A549 (cell line): ENCODE results near the gene MAP3K12.

Experiments
- BHLHE40 ChIP-seq: IDR thresholded peaks from 2 replicates; pipeline ENCODE4 v1.6.1; 2012; ENCODE audit warnings: low read depth, low read length, inconsistent platforms
- CHD4 ChIP-seq: fragments of 200-600 bp; sonication (generic); IDR thresholded peaks from 2 replicates; pipeline ENCODE4 v1.6.1; 2016; ENCODE audit warnings: antibody characterized with exemption, mild to moderate bottlenecking, borderline replicate concordance
- EP300 ChIP-seq, 2 experiments: fragments of >200 bp; sonication (Bioruptor Twin); formaldehyde crosslinking; IDR thresholded peaks; 2 replicates in 1 of 2; 3 replicates in 1 of 2; pipeline ENCODE4 v1.6.1; 2016 to 2017
- MYC ChIP-seq: IDR thresholded peaks from 2 replicates; pipeline ENCODE4 v1.6.1; 2012; ENCODE audit warnings: mild to moderate bottlenecking, inconsistent platforms, low read length, improper control_type of control experiment, borderline replicate concordance
- NFE2L2 ChIP-seq: fragments of 150-350 bp; conservative IDR thresholded peaks from 2 replicates; pipeline ENCODE4 v1.6.1; 2014; ENCODE audit warnings: low read length
- POLR2A ChIP-seq: IDR thresholded peaks from 2 replicates; pipeline ENCODE4 v1.6.1; 2012; ENCODE audit warnings: mild to moderate bottlenecking, low read length
- RAD21 ChIP-seq, 2 experiments: fragments of >200 bp in 1 of 2; sonication (Bioruptor Twin) in 1 of 2; formaldehyde crosslinking in 1 of 2; IDR thresholded peaks in 1 of 2; conservative IDR thresholded peaks in 1 of 2; 2 replicates in 1 of 2; 3 replicates in 1 of 2; pipeline ENCODE4 v1.6.1; 2012 to 2018; ENCODE audit warnings: inconsistent platforms in 1 of 2
- RFX5 ChIP-seq: fragments of 450-650 bp; IDR thresholded peaks from 2 replicates; pipeline ENCODE4 v1.7.1; 2014; ENCODE audit warnings: antibody characterized with exemption, mild to moderate bottlenecking, moderate library complexity
- TF ChIP-seq, protein P1 (sequence below): fragments of >200 bp; sonication (Bioruptor Twin); formaldehyde crosslinking; IDR thresholded peaks from 3 replicates; pipeline ENCODE4 v1.5.1; 2016
- TF ChIP-seq, protein P2 (sequence below): IDR thresholded peaks from 2 replicates; pipeline ENCODE4 v1.6.1; 2012
- TF ChIP-seq, protein P3 (sequence below): fragments of 450-650 bp; IDR thresholded peaks from 2 replicates; pipeline ENCODE4 v1.6.1; 2014; ENCODE audit warnings: antibody characterized with exemption
- TF ChIP-seq, protein P4 (sequence below): fragments of >200 bp; sonication (Bioruptor Twin); formaldehyde crosslinking; IDR thresholded peaks from 3 replicates; pipeline ENCODE4 v1.6.1; 2016

DNA sequence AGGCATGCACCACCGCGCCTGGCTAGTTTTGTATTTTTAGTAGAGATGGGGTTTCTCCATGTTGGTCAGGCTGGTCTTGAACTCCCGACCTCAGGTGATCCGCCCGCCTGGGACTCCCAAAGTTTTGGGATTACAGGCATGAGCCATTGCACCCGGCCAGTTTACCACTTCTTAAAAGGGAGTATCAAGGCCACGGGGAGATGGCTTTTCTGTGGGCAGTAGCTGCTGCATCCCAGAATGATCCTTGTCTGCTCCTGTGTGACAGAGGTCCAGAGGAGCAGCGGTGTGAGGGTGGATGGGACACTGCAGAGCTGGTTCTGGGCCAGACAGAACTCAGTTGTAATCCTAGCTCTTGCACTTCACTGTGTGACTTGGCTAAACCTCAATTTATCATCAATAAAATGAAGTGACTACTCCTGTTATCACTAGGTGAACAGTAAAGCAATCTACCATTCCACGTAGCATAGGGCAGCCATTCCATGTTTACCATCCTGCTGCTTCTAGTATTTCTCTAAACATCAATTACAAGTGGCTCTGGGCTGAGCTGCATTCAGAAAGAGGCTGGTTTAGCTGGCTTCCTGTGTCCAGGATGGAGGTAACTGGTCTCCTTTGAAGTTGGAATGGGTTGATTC lies 11.0 kb upstream of the MAP3K12 start:
- TF ChIP-seq, protein P1, sequence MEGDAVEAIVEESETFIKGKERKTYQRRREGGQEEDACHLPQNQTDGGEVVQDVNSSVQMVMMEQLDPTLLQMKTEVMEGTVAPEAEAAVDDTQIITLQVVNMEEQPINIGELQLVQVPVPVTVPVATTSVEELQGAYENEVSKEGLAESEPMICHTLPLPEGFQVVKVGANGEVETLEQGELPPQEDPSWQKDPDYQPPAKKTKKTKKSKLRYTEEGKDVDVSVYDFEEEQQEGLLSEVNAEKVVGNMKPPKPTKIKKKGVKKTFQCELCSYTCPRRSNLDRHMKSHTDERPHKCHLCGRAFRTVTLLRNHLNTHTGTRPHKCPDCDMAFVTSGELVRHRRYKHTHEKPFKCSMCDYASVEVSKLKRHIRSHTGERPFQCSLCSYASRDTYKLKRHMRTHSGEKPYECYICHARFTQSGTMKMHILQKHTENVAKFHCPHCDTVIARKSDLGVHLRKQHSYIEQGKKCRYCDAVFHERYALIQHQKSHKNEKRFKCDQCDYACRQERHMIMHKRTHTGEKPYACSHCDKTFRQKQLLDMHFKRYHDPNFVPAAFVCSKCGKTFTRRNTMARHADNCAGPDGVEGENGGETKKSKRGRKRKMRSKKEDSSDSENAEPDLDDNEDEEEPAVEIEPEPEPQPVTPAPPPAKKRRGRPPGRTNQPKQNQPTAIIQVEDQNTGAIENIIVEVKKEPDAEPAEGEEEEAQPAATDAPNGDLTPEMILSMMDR = no peak
- TF ChIP-seq RAD21 (conservative IDR thresholded peaks at IDR 0.05 in 1 of 2, IDR thresholded peaks at IDR 0.05 in 1 of 2) (no peak), POLR2A (no peak), RFX5 (no peak), MYC (no peak), CHD4 (no peak), BHLHE40 (no peak), EP300 (IDR thresholded peaks at IDR 0.05) (no peak), NFE2L2 (no peak)
- TF ChIP-seq, protein P2, sequence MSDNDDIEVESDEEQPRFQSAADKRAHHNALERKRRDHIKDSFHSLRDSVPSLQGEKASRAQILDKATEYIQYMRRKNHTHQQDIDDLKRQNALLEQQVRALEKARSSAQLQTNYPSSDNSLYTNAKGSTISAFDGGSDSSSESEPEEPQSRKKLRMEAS = no peak
- TF ChIP-seq, protein P3, sequence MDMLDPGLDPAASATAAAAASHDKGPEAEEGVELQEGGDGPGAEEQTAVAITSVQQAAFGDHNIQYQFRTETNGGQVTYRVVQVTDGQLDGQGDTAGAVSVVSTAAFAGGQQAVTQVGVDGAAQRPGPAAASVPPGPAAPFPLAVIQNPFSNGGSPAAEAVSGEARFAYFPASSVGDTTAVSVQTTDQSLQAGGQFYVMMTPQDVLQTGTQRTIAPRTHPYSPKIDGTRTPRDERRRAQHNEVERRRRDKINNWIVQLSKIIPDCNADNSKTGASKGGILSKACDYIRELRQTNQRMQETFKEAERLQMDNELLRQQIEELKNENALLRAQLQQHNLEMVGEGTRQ = no peak
- TF ChIP-seq, protein P4, sequence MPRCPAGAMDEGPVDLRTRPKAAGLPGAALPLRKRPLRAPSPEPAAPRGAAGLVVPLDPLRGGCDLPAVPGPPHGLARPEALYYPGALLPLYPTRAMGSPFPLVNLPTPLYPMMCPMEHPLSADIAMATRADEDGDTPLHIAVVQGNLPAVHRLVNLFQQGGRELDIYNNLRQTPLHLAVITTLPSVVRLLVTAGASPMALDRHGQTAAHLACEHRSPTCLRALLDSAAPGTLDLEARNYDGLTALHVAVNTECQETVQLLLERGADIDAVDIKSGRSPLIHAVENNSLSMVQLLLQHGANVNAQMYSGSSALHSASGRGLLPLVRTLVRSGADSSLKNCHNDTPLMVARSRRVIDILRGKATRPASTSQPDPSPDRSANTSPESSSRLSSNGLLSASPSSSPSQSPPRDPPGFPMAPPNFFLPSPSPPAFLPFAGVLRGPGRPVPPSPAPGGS = no peak
